K562 (cell line): Measurements from ENCODE around the gene SNX27. TPM values are rescaled to one million over a fixed set of nuclear protein-coding genes. Genes with fewer than 3 reads are reported as not detected.

Experiments used
- CC2D1A ChIP-seq: fragments of 450-650 bp; IDR thresholded peaks from 2 replicates; pipeline ENCODE4 v1.6.1; 2017; ENCODE audit warnings: mild to moderate bottlenecking
- ETS1 ChIP-seq: conservative IDR thresholded peaks from 2 replicates; pipeline ENCODE4 v1.6.1; 2011; ENCODE audit warnings: low read depth, mild to moderate bottlenecking, low read length; ENCODE audit not compliant: control insufficient read depth
- FIP1L1 ChIP-seq: fragments of 200-400 bp; formaldehyde crosslinking; IDR thresholded peaks from 2 replicates; pipeline ENCODE4 v1.6.1; 2018; ENCODE audit warnings: mild to moderate bottlenecking, low read depth, low read length; ENCODE audit not compliant: poor library complexity, severe bottlenecking
- GABPA ChIP-seq: fragments of 200-800 bp; sonication (Bioruptor generic); conservative IDR thresholded peaks from 2 replicates; pipeline ENCODE4 v1.6.1; 2016; ENCODE audit warnings: low read depth, missing genetic modification characterization, missing compliant biosample characterization
- HCFC1 ChIP-seq: IDR thresholded peaks from 2 replicates; pipeline ENCODE4 v1.6.1; 2012; ENCODE audit warnings: low read depth, low read length, improper control_type of control experiment
- HNRNPL ChIP-seq: fragments of 200-400 bp; formaldehyde crosslinking; IDR thresholded peaks from 2 replicates; pipeline ENCODE4 v1.6.1; 2017; ENCODE audit warnings: low read depth, mild to moderate bottlenecking, low read length
- IRF2 ChIP-seq: sonication (generic); formaldehyde crosslinking; IDR thresholded peaks from 2 replicates; pipeline ENCODE4 v1.8.1; 2022; ENCODE audit warnings: mild to moderate bottlenecking, missing genetic modification reagents
- KLF13 ChIP-seq: fragments of 450-650 bp; IDR thresholded peaks from 2 replicates; pipeline ENCODE4 v1.6.1; 2016; ENCODE audit warnings: missing genetic modification characterization, low read depth, mild to moderate bottlenecking, missing compliant biosample characterization, moderate library complexity, borderline replicate concordance
- L3MBTL2 ChIP-seq: fragments of 450-650 bp; IDR thresholded peaks from 2 replicates; pipeline ENCODE4 v1.6.1; 2016; ENCODE audit warnings: mild to moderate bottlenecking, moderate library complexity
- MAX ChIP-seq: sonication (generic); formaldehyde crosslinking; IDR thresholded peaks from 2 replicates; pipeline ENCODE4 v1.9.0; 2022; ENCODE audit warnings: mild to moderate bottlenecking, missing genetic modification reagents
- MCM2 ChIP-seq: fragments of 450-650 bp; IDR thresholded peaks from 2 replicates; pipeline ENCODE4 v1.6.1; 2017; ENCODE audit warnings: low read depth, mild to moderate bottlenecking
- MYNN ChIP-seq, 2 experiments: sonication (generic); formaldehyde crosslinking in 1 of 2; IDR thresholded peaks; 2 replicates each; pipeline versions ENCODE4 v1.5.0 to v1.6.1; 2016 to 2020; ENCODE audit warnings: antibody characterized with exemption in 1 of 2, missing genetic modification reagents in 1 of 2
- NR2C2 ChIP-seq, 2 experiments: fragments of 200-800 bp in 1 of 2; sonication (Bioruptor generic) in 1 of 2; sonication (generic) in 1 of 2; formaldehyde crosslinking in 1 of 2; IDR thresholded peaks; 2 replicates each; pipeline versions ENCODE4 v1.6.1 to v1.8.0; 2016 to 2022; ENCODE audit warnings: mild to moderate bottlenecking in 1 of 2, missing compliant biosample characterization in 1 of 2, missing genetic modification characterization in 1 of 2, missing genetic modification reagents in 1 of 2
- RB1 ChIP-seq: fragments of 450-650 bp; IDR thresholded peaks from 2 replicates; pipeline ENCODE4 v1.6.1; 2017; ENCODE audit warnings: low read depth, mild to moderate bottlenecking
- STAT6 ChIP-seq: sonication (generic); formaldehyde crosslinking; IDR thresholded peaks from 2 replicates; pipeline ENCODE4 v1.8.1; 2023; ENCODE audit warnings: mild to moderate bottlenecking, missing genetic modification reagents
- TAF1 ChIP-seq: IDR thresholded peaks from 2 replicates; pipeline ENCODE4 v1.6.1; 2011; ENCODE audit warnings: mild to moderate bottlenecking, low read length, moderate library complexity; ENCODE audit not compliant: insufficient read depth, control insufficient read depth, severe bottlenecking; ENCODE audit errors: extremely low read depth
- TCF7L2 ChIP-seq: fragments of 150-350 bp; IDR thresholded peaks from 2 replicates; pipeline ENCODE4 v1.6.1; 2016; ENCODE audit warnings: low read depth, mild to moderate bottlenecking, low read length, moderate library complexity
- TGIF2 ChIP-seq: sonication (generic); formaldehyde crosslinking; IDR thresholded peaks from 2 replicates; pipeline ENCODE4 v1.8.1; 2022; ENCODE audit warnings: mild to moderate bottlenecking, missing genetic modification reagents, moderate library complexity
- XRCC3 ChIP-seq: fragments of 450-650 bp; IDR thresholded peaks from 2 replicates; pipeline ENCODE4 v1.6.1; 2017; ENCODE audit warnings: mild to moderate bottlenecking, moderate library complexity
- ZBTB17 ChIP-seq: fragments of 450-650 bp; formaldehyde crosslinking; IDR thresholded peaks from 2 replicates; pipeline ENCODE4 v1.4.0; 2020; ENCODE audit warnings: mild to moderate bottlenecking
- ZBTB7A ChIP-seq: IDR thresholded peaks from 2 replicates; pipeline ENCODE4 v1.6.1; 2011; ENCODE audit warnings: low read depth, mild to moderate bottlenecking, low read length, moderate library complexity, borderline replicate concordance; ENCODE audit not compliant: control insufficient read depth
- ZNF121 ChIP-seq: sonication (generic); formaldehyde crosslinking; conservative IDR thresholded peaks from 2 replicates; pipeline ENCODE4 v1.8.0; 2022; ENCODE audit warnings: missing genetic modification reagents
- polyA plus RNA-seq, 8 experiments: library from polyadenylated mRNA; depleted of rRNA in 4 of 8; stranded (reverse) in 5 of 8; unstranded in 3 of 8; fragments of >200 nt; fragmentation: Nextera tagmentation in 2 of 8; fragmentation: Illumina TruSeq in 1 of 8; extraction: Ambion mirVana in 2 of 8; extraction: Trizol in 1 of 8; gene quantifications; 2 replicates each; pipeline versions ENCODE4 v1.2.1 to v1.2.3, GENCODE V29; 2011 to 2014; ENCODE audit warnings: inconsistent platforms in 1 of 8, missing spikeins in 1 of 8
- total RNA-seq, 7 experiments: library from RNA; depleted of rRNA in 6 of 7; stranded (reverse); fragments of >200 nt in 6 of 7; fragmentation: Illumina TruSeq in 2 of 7; extraction: Trizol in 2 of 7; gene quantifications; 2 replicates each; pipeline versions ENCODE4 v1.2.1 to v1.2.3, GENCODE V29; 2011 to 2021; ENCODE audit warnings: low replicate concordance in 1 of 7

The SNX27 gene
- total and polyA plus RNA-seq, 9 of the 15 experiments (the other 6 are each of a cell fraction or from before 2014, with no cell fraction given), result 4.5 to 18.7 (median 10.1) TPM

GRCh38 chr1:151611832-151612500 is at the start of gene SNX27 (continued):
- TF ChIP-seq HCFC1, result peak; percentile 98
- peak; percentile 59; the same call in 1 of the 2 replicates for TF ChIP-seq NR2C2 (CRISPR knock-in tag; IDR thresholded peaks at IDR 0.05)
- TF ChIP-seq NR2C2 (tag; IDR thresholded peaks at IDR 0.05), result peak; percentile 98
- TF ChIP-seq TAF1, result peak; percentile 42
- peak; percentile 60 for TF ChIP-seq GABPA (tag)
- TF ChIP-seq IRF2 (CRISPR knock-in tag), result 0 out of 2 replicates have a peak, but pooled peaks have one; percentile 59
- peak; percentile 99 for TF ChIP-seq ETS1
- TF ChIP-seq HNRNPL, result 0 out of 2 replicates have a peak, but pooled peaks have one; percentile 35
- no peak for TF ChIP-seq ZNF121 (CRISPR knock-in tag)
- peak; percentile 88 for TF ChIP-seq RB1
- peak; percentile 44; the same call in 1 of the 2 replicates for TF ChIP-seq L3MBTL2
- peak; percentile 74; the same call in 1 of the 2 replicates for TF ChIP-seq TGIF2 (CRISPR knock-in tag)
- TF ChIP-seq STAT6 (CRISPR knock-in tag), result no peak
- TF ChIP-seq MCM2, result no peak
- TF ChIP-seq CC2D1A, result no peak
- no peak; the same call in 1 of the 2 replicates for TF ChIP-seq MAX
- no peak for TF ChIP-seq XRCC3
- TF ChIP-seq KLF13, result peak; percentile 82
- peak; percentile 69 for TF ChIP-seq FIP1L1
- peak; percentile 81 for TF ChIP-seq ZBTB17
- TF ChIP-seq TCF7L2, result 0 out of 2 replicates have a peak, but pooled peaks have one; percentile 21
- TF ChIP-seq ZBTB7A, result peak; percentile 66
- TF ChIP-seq MYNN (IDR thresholded peaks at IDR 0.05), result no peak
- TF ChIP-seq MYNN (CRISPR knock-in tag; IDR thresholded peaks at IDR 0.05), result no peak
